GM23338 (cell line): ENCODE measurements around the gene CCDC138. TPM values are rescaled to one million over a fixed set of nuclear protein-coding genes. Genes with fewer than 3 reads are reported as not detected.

Experiments used
- ATAC-seq: fragments of 200-7000 bp; cut with Tn5 transposase; 3 replicates; pipeline ENCODE4 v1.9.1; 2020
- DNase-seq: peaks from one replicate; pipeline ENCODE4 v3.0.0-alpha.2; 2015; ENCODE audit warnings: low spot score
- H2AFZ ChIP-seq: fragments of 200-600 bp; sonication (generic); 2 replicates; pipeline ENCODE4 v1.8.0; 2016; ENCODE audit warnings: antibody characterized with exemption, mild to moderate bottlenecking, moderate library complexity
- H3F3A ChIP-seq: fragments of 200-600 bp; sonication (generic); replicated peaks from 2 replicates; pipeline ENCODE4 v1.8.0; 2017; ENCODE audit warnings: antibody characterized with exemption, mixed run types, low read depth
- H3K27ac ChIP-seq: fragments of 200-600 bp; sonication (generic); 2 replicates; pipeline ENCODE4 v1.6.1; 2016; ENCODE audit warnings: low read depth
- H3K27me3 ChIP-seq: fragments of 200-600 bp; sonication (generic); 2 replicates; pipeline ENCODE4 v1.8.0; 2016; ENCODE audit warnings: mild to moderate bottlenecking, mixed run types, moderate library complexity; ENCODE audit not compliant: insufficient read depth
- H3K36me3 ChIP-seq: fragments of 200-600 bp; sonication (generic); 2 replicates; pipeline ENCODE4 v1.8.0; 2016; ENCODE audit warnings: mild to moderate bottlenecking; ENCODE audit not compliant: insufficient read depth
- H3K4me1 ChIP-seq: fragments of 200-600 bp; sonication (generic); 2 replicates; pipeline ENCODE4 v1.8.0; 2016; ENCODE audit warnings: mild to moderate bottlenecking, moderate library complexity; ENCODE audit not compliant: insufficient read depth
- H3K4me2 ChIP-seq: fragments of 200-600 bp; sonication (generic); 2 replicates; pipeline ENCODE4 v1.7.1; 2017; ENCODE audit warnings: mixed run types
- H3K4me3 ChIP-seq: fragments of 200-600 bp; sonication (generic); 2 replicates; pipeline ENCODE4 v1.6.1; 2016; ENCODE audit warnings: mixed run types
- H3K79me2 ChIP-seq: fragments of 200-600 bp; sonication (generic); replicated peaks from 2 replicates; pipeline ENCODE4 v1.8.0; 2017; ENCODE audit warnings: mild to moderate bottlenecking; ENCODE audit not compliant: insufficient read depth
- H3K9me2 ChIP-seq: fragments of 200-600 bp; sonication (generic); 2 replicates; pipeline ENCODE4 v1.8.0; 2017; ENCODE audit not compliant: insufficient read depth
- H4K20me1 ChIP-seq: fragments of 200-600 bp; sonication (generic); replicated peaks from 2 replicates; pipeline ENCODE4 v1.8.0; 2017; ENCODE audit warnings: mild to moderate bottlenecking; ENCODE audit not compliant: insufficient read depth
- H3K27ac Mint-ChIP-seq: 2 replicates; pipeline ENCODE4 v1.8.0; 2020; ENCODE audit warnings: inconsistent platforms, mild to moderate bottlenecking, moderate library complexity, mixed read lengths
- H3K27me3 Mint-ChIP-seq: 3 replicates; pipeline ENCODE4 v1.8.0; 2022; ENCODE audit warnings: low read depth, mild to moderate bottlenecking, moderate library complexity, mixed read lengths, inconsistent platforms; ENCODE audit not compliant: insufficient read depth, poor library complexity
- H3K36me3 Mint-ChIP-seq: 3 replicates; pipeline ENCODE4 v1.8.0; 2021; ENCODE audit warnings: low read depth, mild to moderate bottlenecking, inconsistent platforms, moderate library complexity, mixed read lengths
- H3K4me1 Mint-ChIP-seq: 3 replicates; pipeline ENCODE4 v1.8.0; 2020; ENCODE audit warnings: mild to moderate bottlenecking, inconsistent platforms, mixed read lengths
- H3K4me3 Mint-ChIP-seq: 3 replicates; pipeline ENCODE4 v1.8.0; 2021; ENCODE audit warnings: moderate library complexity, mild to moderate bottlenecking, inconsistent platforms, mixed read lengths
- H3K9me3 Mint-ChIP-seq: 3 replicates; pipeline ENCODE4 v1.8.0; 2020; ENCODE audit warnings: moderate library complexity, mild to moderate bottlenecking, inconsistent platforms, mixed read lengths
- CREB1 ChIP-seq: fragments of 250-450 bp; sonication (Bioruptor Pico); IDR thresholded peaks from 2 replicates; pipeline ENCODE4 v1.5.0; 2020; ENCODE audit warnings: low read depth, mild to moderate bottlenecking, moderate library complexity
- ETS1 ChIP-seq: IDR thresholded peaks from 2 replicates; pipeline ENCODE4 v1.6.1; 2016; ENCODE audit warnings: antibody characterized with exemption
- EZH2 ChIP-seq: fragments of 200-600 bp; sonication (generic); IDR thresholded peaks from one replicate; pipeline ENCODE4 v1.8.0; 2017; ENCODE audit warnings: antibody characterized with exemption, mild to moderate bottlenecking, low read depth; ENCODE audit not compliant: unreplicated experiment
- EZH2phosphoT487 ChIP-seq: fragments of 200-600 bp; sonication (generic); IDR thresholded peaks from one replicate; pipeline ENCODE4 v1.8.1; 2018; ENCODE audit warnings: antibody characterized with exemption; ENCODE audit not compliant: unreplicated experiment
- JUNB ChIP-seq: IDR thresholded peaks from one replicate; pipeline ENCODE4 v1.6.1; 2016; ENCODE audit warnings: antibody characterized with exemption; ENCODE audit not compliant: unreplicated experiment
- NANOG ChIP-seq: IDR thresholded peaks from 2 replicates; pipeline ENCODE4 v1.6.1; 2016; ENCODE audit warnings: antibody characterized with exemption, borderline replicate concordance
- POLR2AphosphoS5 ChIP-seq: IDR thresholded peaks from 2 replicates; pipeline ENCODE4 v1.6.1; 2016; ENCODE audit warnings: antibody characterized with exemption, low read depth
- STAT1 ChIP-seq: IDR thresholded peaks from one replicate; pipeline ENCODE4 v1.6.1; 2016; ENCODE audit warnings: antibody characterized with exemption; ENCODE audit not compliant: unreplicated experiment
- ZNF114 ChIP-seq: fragments of 250-450 bp; sonication (Bioruptor Pico); IDR thresholded peaks from 2 replicates; pipeline ENCODE4 v1.5.0; 2020; ENCODE audit warnings: mild to moderate bottlenecking, moderate library complexity
- ZNF331 ChIP-seq: fragments of 250-450 bp; sonication (Bioruptor Pico); IDR thresholded peaks from 2 replicates; pipeline ENCODE4 v1.5.0; 2020; ENCODE audit warnings: low read depth, mild to moderate bottlenecking, moderate library complexity
- polyA plus RNA-seq: library from polyadenylated mRNA; unstranded; fragments of >200 nt; fragmentation: Nextera tagmentation; extraction: Ambion mirVana; gene quantifications from 2 replicates; pipeline ENCODE4 v1.2.1, GENCODE V29; 2016
- total RNA-seq: library from RNA; depleted of rRNA; stranded (reverse); fragments of >200 nt; shearing (Covaris generic); gene quantifications from 2 replicates; pipeline ENCODE4 v1.2.3, GENCODE V29; 2014
- TF ChIP-seq, protein P1 (sequence below): fragments of 250-450 bp; sonication (Bioruptor Pico); IDR thresholded peaks from 2 replicates; pipeline ENCODE4 v1.5.0; 2020; ENCODE audit warnings: mild to moderate bottlenecking, moderate library complexity
- TF ChIP-seq, protein P2 (sequence below): IDR thresholded peaks from one replicate; pipeline ENCODE4 v1.6.1; 2018; ENCODE audit warnings: antibody characterized with exemption; ENCODE audit not compliant: unreplicated experiment
- TF ChIP-seq, protein P3 (sequence below), 2 experiments: fragments of 200-600 bp in 1 of 2; sonication (generic) in 1 of 2; conservative IDR thresholded peaks; 2 replicates each; pipeline versions ENCODE4 v1.5.1 to v1.6.1; 2016 to 2017; ENCODE audit warnings: antibody characterized with exemption in 2 of 2, low read depth in 2 of 2, mild to moderate bottlenecking in 2 of 2, moderate library complexity in 1 of 2

Gene CCDC138
- total and polyA plus RNA-seq, 2 experiments from 2014 or later: 30.8 to 31.6 TPM

DNA sequence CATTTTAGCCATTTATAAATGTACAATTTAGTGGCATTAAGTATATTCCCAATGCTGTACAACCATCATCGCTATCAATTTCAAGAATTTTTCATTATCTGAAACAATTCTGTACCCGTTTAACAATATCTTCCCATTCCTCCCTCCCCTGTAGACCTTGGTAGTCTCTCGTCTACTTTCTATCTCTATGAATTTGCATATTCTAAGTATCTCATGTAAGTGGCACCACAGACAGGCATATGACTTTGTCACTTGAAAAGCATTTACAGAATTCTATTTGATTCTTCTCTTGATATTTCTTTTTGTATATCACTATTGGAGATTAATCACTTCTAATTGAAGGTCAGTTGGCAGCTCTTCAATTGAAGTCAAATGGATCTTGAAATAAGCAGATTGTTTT, 48.0 kb downstream of the CCDC138 start:
- no peak overlapping the region for H3K27ac Mint-ChIP-seq

More for the DNA sequence above, 48.0 kb downstream of the CCDC138 start:
- Histone ChIP-seq H2AFZ (no peak overlapping the region), H3K27me3 (no peaks in the 10 kb centered on the region), H3F3A (no peaks in the 10 kb centered on the region), H3K36me3 (no peaks in the 10 kb centered on the region; the same call in 1 of the 2 replicates), H3K9me2 (no peaks in the 10 kb centered on the region), H3K4me3 (no peak overlapping the region), H3K4me2 (no peak overlapping the region), H3K27ac (no peak overlapping the region), H4K20me1 (no peaks in the 10 kb centered on the region), H3K79me2 (no peaks in the 10 kb centered on the region), H3K4me1 (peaks cover 12% of the 10 kb centered on the region)
- Mint-ChIP-seq H3K4me3 (no peak overlapping the region), H3K27me3 (peaks cover 3% of the 10 kb centered on the region), H3K36me3 (peaks cover 43% of the 10 kb centered on the region), H3K4me1 (peaks cover 8% of the 10 kb centered on the region), H3K9me3 (peaks cover 13% of the 10 kb centered on the region; the same call in 2 of the 3 replicates)
- ATAC-seq (no peak), DNase-seq (no peak)
- no peak for TF ChIP-seq ETS1
- TF ChIP-seq ZNF331: no peak
- TF ChIP-seq EZH2phosphoT487: no peak
- no peak for TF ChIP-seq NANOG
- TF ChIP-seq, protein P1, sequence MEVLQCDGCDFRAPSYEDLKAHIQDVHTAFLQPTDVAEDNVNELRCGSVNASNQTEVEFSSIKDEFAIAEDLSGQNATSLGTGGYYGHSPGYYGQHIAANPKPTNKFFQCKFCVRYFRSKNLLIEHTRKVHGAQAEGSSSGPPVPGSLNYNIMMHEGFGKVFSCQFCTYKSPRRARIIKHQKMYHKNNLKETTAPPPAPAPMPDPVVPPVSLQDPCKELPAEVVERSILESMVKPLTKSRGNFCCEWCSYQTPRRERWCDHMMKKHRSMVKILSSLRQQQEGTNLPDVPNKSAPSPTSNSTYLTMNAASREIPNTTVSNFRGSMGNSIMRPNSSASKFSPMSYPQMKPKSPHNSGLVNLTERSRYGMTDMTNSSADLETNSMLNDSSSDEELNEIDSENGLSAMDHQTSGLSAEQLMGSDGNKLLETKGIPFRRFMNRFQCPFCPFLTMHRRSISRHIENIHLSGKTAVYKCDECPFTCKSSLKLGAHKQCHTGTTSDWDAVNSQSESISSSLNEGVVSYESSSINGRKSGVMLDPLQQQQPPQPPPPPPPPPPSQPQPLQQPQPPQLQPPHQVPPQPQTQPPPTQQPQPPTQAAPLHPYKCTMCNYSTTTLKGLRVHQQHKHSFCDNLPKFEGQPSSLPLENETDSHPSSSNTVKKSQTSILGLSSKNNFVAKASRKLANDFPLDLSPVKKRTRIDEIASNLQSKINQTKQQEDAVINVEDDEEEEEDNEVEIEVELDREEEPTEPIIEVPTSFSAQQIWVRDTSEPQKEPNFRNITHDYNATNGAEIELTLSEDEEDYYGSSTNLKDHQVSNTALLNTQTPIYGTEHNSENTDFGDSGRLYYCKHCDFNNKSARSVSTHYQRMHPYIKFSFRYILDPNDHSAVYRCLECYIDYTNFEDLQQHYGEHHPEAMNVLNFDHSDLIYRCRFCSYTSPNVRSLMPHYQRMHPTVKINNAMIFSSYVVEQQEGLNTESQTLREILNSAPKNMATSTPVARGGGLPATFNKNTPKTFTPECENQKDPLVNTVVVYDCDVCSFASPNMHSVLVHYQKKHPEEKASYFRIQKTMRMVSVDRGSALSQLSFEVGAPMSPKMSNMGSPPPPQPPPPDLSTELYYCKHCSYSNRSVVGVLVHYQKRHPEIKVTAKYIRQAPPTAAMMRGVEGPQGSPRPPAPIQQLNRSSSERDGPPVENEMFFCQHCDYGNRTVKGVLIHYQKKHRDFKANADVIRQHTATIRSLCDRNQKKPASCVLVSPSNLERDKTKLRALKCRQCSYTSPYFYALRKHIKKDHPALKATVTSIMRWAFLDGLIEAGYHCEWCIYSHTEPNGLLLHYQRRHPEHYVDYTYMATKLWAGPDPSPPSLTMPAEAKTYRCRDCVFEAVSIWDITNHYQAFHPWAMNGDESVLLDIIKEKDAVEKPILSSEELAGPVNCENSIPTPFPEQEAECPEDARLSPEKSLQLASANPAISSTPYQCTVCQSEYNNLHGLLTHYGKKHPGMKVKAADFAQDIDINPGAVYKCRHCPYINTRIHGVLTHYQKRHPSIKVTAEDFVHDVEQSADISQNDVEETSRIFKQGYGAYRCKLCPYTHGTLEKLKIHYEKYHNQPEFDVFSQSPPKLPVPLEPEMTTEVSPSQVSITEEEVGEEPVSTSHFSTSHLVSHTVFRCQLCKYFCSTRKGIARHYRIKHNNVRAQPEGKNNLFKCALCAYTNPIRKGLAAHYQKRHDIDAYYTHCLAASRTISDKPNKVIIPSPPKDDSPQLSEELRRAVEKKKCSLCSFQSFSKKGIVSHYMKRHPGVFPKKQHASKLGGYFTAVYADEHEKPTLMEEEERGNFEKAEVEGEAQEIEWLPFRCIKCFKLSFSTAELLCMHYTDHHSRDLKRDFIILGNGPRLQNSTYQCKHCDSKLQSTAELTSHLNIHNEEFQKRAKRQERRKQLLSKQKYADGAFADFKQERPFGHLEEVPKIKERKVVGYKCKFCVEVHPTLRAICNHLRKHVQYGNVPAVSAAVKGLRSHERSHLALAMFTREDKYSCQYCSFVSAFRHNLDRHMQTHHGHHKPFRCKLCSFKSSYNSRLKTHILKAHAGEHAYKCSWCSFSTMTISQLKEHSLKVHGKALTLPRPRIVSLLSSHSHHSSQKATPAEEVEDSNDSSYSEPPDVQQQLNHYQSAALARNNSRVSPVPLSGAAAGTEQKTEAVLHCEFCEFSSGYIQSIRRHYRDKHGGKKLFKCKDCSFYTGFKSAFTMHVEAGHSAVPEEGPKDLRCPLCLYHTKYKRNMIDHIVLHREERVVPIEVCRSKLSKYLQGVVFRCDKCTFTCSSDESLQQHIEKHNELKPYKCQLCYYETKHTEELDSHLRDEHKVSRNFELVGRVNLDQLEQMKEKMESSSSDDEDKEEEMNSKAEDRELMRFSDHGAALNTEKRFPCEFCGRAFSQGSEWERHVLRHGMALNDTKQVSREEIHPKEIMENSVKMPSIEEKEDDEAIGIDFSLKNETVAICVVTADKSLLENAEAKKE: no peak
- TF ChIP-seq JUNB: no peak
- TF ChIP-seq, protein P2, sequence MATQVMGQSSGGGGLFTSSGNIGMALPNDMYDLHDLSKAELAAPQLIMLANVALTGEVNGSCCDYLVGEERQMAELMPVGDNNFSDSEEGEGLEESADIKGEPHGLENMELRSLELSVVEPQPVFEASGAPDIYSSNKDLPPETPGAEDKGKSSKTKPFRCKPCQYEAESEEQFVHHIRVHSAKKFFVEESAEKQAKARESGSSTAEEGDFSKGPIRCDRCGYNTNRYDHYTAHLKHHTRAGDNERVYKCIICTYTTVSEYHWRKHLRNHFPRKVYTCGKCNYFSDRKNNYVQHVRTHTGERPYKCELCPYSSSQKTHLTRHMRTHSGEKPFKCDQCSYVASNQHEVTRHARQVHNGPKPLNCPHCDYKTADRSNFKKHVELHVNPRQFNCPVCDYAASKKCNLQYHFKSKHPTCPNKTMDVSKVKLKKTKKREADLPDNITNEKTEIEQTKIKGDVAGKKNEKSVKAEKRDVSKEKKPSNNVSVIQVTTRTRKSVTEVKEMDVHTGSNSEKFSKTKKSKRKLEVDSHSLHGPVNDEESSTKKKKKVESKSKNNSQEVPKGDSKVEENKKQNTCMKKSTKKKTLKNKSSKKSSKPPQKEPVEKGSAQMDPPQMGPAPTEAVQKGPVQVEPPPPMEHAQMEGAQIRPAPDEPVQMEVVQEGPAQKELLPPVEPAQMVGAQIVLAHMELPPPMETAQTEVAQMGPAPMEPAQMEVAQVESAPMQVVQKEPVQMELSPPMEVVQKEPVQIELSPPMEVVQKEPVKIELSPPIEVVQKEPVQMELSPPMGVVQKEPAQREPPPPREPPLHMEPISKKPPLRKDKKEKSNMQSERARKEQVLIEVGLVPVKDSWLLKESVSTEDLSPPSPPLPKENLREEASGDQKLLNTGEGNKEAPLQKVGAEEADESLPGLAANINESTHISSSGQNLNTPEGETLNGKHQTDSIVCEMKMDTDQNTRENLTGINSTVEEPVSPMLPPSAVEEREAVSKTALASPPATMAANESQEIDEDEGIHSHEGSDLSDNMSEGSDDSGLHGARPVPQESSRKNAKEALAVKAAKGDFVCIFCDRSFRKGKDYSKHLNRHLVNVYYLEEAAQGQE: no peak
- TF ChIP-seq, protein P3, sequence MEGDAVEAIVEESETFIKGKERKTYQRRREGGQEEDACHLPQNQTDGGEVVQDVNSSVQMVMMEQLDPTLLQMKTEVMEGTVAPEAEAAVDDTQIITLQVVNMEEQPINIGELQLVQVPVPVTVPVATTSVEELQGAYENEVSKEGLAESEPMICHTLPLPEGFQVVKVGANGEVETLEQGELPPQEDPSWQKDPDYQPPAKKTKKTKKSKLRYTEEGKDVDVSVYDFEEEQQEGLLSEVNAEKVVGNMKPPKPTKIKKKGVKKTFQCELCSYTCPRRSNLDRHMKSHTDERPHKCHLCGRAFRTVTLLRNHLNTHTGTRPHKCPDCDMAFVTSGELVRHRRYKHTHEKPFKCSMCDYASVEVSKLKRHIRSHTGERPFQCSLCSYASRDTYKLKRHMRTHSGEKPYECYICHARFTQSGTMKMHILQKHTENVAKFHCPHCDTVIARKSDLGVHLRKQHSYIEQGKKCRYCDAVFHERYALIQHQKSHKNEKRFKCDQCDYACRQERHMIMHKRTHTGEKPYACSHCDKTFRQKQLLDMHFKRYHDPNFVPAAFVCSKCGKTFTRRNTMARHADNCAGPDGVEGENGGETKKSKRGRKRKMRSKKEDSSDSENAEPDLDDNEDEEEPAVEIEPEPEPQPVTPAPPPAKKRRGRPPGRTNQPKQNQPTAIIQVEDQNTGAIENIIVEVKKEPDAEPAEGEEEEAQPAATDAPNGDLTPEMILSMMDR (conservative IDR thresholded peaks at IDR 0.05; ENCODE audit: low read depth in 2 of 2): no peak
- no peak for TF ChIP-seq POLR2AphosphoS5
- no peak for TF ChIP-seq EZH2
- no peak for TF ChIP-seq ZNF114 (CRISPR knock-in tag)
- TF ChIP-seq CREB1: no peak
- no peak for TF ChIP-seq STAT1
